22Rv1 (cell line): Measurements from ENCODE around the gene SETSIP.

Source experiments
- CTCF ChIP-seq: fragments of 450-650 bp; IDR thresholded peaks from 2 replicates; pipeline ENCODE4 v1.5.1; 2017; ENCODE audit warnings: mild to moderate bottlenecking
- ZFX ChIP-seq: fragments of 450-650 bp; IDR thresholded peaks from 2 replicates; pipeline ENCODE4 v1.6.1; 2017; ENCODE audit warnings: antibody characterized with exemption, borderline replicate concordance

- TF ChIP-seq CTCF (no peak), ZFX (no peak)
These were observed 43.6 kb upstream of the SETSIP start for GRCh38 chr1:92118826-92119225.
